Spleen (tissue), 7 donors: ENCODE data around the gene NGF.

Experiments
- CTCF ChIP-seq, 11 experiments: fragments of 200-600 bp in 7 of 11; fragments of 450-650 bp in 4 of 11; sonication (generic) in 4 of 11; IDR thresholded peaks in 8 of 11; conservative IDR thresholded peaks in 3 of 11; 1 replicate in 7 of 11; 2 replicates in 4 of 11; pipeline versions ENCODE4 v1.4.0 to v1.8.0; 2016 to 2021; ENCODE audit warnings: antibody characterized with exemption in 11 of 11, inconsistent platforms in 4 of 11, mild to moderate bottlenecking in 1 of 11
- POLR2A ChIP-seq, 3 donors: fragments of 450-650 bp; IDR thresholded peaks; one replicate each; pipeline ENCODE4 v1.5.1; 2017; ENCODE audit warnings: antibody characterized with exemption in 3 of 3, mild to moderate bottlenecking in 1 of 3
- POLR2AphosphoS5 ChIP-seq, 3 donors: sonication (generic); formaldehyde crosslinking; IDR thresholded peaks; one replicate each; pipeline ENCODE4 v1.5.1; 2017; ENCODE audit warnings: antibody characterized with exemption in 3 of 3
- donor health status: DM: no; HTN: no; CAD: no; lungs with moderate emphysema.
- donor health status: DM: no; HTN: no; CAD: no.
- donor health status: DM: no; HTN: no; CAD: no.

- TF ChIP-seq POLR2AphosphoS5 (IDR thresholded peaks at IDR 0.05) (no peak), POLR2A (IDR thresholded peaks at IDR 0.05) (no peak), CTCF (IDR thresholded peaks at IDR 0.05 in 8 of 11, conservative IDR thresholded peaks at IDR 0.05 in 3 of 11) (no peak)
These were observed 12.2 kb downstream of the NGF start for GRCh38 chr1:115325874-115326273.
